ENCODE results near the gene ST7. TPM values are rescaled to one million over a fixed set of nuclear protein-coding genes. Genes with fewer than 3 reads are reported as not detected.

ST7 gene
- polyA plus RNA-seq, 2 of the 4 experiments (the other 2 are of a cell fraction): 16.2 to 26.0 TPM

DNA sequence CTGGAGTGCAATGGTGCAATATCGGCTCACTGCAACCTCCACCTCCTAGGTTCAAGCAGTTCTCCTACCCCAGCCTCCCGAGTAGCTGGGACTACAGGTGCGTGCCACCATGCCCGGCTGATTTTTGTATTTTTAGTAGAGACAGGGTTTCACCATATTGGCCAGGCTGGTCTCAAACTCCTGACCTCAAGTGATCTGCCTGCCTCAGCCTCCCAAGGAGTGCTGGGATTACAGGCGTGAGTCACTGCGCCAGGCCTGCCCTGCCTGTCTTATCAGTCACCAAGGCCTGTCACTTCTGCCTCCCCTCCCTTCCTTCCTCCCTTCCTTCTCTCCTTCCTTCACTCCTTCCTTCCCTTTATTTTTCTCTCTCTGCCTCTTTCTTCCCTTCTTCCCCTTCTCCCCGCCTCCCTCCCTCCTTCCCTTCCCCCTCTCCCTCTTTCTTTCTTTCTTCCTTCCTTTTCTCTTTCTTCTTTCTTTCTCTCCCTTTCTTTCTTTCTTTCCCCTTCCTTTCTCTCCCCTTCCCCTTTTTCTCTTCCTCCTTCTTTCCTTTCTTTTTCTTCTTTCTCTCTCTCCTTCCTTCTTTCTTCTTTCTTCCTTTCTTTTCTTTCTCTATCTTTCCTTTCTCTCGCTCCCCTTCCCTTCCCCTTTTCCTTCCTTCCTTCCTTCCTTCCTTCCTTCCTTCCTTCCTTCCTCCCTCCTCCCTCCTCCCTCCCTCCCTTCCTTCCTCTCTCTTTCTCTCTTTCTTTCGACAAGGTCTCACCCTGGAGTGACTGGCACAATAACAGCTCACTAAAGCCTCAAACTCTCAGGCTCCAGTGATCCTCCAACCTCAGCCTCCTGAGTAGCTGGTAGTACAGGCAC lies 3.1 kb upstream of the ST7 start:
- ATAC-seq: no peak
- WGBS (ENCODE audit: missing lambda C conversion rate): 90% methylated on average over 9 of the region's 9 CpGs

DNA sequence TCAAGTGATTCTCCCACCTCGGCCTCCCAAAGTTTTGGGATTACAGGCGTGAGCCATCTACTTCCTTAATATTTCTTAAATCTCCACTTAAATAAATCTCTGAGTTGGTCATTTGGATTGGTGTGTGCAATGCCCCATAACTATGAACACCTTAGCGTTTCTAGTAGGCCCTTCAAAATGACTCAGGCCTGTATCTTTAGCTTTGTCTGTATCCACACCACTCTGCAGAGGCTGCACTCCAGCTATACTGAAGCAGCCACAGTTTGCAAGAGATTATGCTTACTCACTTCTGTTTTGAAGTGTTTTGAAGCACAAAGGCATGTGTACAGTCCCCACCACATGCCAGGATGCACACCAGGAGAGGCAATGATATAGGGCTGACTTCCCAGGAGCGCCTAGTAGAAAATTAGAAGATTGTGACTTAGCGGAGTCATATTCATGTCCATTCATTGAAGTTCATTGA lies 2.4 kb upstream of the ST7 start:
- Histone ChIP-seq H3K9me3 (no peaks in the 10 kb centered on the region), H3K4me2 (no peak overlapping the region), H3K4me3 (no peak overlapping the region), H3K27ac (no peak overlapping the region), H3K4me1 (peaks cover 21% of the 10 kb centered on the region)
- POLR2A ChIA-PET: no interaction called here
- no peak for FAIRE-seq
- DNase-seq (ENCODE audit: low read depth in 1 of 2, low spot score in 1 of 2): no peak
- ATAC-seq: no peak
- 95% methylated on average over 5 of the region's 5 CpGs for WGBS (ENCODE audit: missing lambda C conversion rate)
- CTCF ChIA-PET: interaction anchor here (0.7 kb wide), 1 partner anchor 53 kb away, joined by 3 read pairs; no protein-coding TSS in a partner anchor
- TF ChIP-seq RFX5 (IDR thresholded peaks at IDR 0.05): no peak
- TF ChIP-seq PHF8 (IDR thresholded peaks at IDR 0.05; ENCODE audit: borderline replicate concordance, low read depth): no peak
- TF ChIP-seq NPAS2 (CRISPR knock-in tag; IDR thresholded peaks at IDR 0.05; ENCODE audit: borderline replicate concordance): no peak
- TF ChIP-seq KDM1A (IDR thresholded peaks at IDR 0.05; ENCODE audit: low read depth): no peak
- TF ChIP-seq, protein P1, sequence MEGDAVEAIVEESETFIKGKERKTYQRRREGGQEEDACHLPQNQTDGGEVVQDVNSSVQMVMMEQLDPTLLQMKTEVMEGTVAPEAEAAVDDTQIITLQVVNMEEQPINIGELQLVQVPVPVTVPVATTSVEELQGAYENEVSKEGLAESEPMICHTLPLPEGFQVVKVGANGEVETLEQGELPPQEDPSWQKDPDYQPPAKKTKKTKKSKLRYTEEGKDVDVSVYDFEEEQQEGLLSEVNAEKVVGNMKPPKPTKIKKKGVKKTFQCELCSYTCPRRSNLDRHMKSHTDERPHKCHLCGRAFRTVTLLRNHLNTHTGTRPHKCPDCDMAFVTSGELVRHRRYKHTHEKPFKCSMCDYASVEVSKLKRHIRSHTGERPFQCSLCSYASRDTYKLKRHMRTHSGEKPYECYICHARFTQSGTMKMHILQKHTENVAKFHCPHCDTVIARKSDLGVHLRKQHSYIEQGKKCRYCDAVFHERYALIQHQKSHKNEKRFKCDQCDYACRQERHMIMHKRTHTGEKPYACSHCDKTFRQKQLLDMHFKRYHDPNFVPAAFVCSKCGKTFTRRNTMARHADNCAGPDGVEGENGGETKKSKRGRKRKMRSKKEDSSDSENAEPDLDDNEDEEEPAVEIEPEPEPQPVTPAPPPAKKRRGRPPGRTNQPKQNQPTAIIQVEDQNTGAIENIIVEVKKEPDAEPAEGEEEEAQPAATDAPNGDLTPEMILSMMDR (IDR thresholded peaks at IDR 0.05): no peak
- no peak for TF ChIP-seq SREBF2 (IDR thresholded peaks at IDR 0.05)
- TF ChIP-seq, protein P2, sequence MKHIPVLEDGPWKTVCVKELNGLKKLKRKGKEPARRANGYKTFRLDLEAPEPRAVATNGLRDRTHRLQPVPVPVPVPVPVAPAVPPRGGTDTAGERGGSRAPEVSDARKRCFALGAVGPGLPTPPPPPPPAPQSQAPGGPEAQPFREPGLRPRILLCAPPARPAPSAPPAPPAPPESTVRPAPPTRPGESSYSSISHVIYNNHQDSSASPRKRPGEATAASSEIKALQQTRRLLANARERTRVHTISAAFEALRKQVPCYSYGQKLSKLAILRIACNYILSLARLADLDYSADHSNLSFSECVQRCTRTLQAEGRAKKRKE (CRISPR knock-in tag; IDR thresholded peaks at IDR 0.05; ENCODE audit: low read depth): no peak
- no peak for TF ChIP-seq HDAC2 (IDR thresholded peaks at IDR 0.05)
- TF ChIP-seq EP300 (IDR thresholded peaks at IDR 0.05): no peak
- TF ChIP-seq, protein P3, sequence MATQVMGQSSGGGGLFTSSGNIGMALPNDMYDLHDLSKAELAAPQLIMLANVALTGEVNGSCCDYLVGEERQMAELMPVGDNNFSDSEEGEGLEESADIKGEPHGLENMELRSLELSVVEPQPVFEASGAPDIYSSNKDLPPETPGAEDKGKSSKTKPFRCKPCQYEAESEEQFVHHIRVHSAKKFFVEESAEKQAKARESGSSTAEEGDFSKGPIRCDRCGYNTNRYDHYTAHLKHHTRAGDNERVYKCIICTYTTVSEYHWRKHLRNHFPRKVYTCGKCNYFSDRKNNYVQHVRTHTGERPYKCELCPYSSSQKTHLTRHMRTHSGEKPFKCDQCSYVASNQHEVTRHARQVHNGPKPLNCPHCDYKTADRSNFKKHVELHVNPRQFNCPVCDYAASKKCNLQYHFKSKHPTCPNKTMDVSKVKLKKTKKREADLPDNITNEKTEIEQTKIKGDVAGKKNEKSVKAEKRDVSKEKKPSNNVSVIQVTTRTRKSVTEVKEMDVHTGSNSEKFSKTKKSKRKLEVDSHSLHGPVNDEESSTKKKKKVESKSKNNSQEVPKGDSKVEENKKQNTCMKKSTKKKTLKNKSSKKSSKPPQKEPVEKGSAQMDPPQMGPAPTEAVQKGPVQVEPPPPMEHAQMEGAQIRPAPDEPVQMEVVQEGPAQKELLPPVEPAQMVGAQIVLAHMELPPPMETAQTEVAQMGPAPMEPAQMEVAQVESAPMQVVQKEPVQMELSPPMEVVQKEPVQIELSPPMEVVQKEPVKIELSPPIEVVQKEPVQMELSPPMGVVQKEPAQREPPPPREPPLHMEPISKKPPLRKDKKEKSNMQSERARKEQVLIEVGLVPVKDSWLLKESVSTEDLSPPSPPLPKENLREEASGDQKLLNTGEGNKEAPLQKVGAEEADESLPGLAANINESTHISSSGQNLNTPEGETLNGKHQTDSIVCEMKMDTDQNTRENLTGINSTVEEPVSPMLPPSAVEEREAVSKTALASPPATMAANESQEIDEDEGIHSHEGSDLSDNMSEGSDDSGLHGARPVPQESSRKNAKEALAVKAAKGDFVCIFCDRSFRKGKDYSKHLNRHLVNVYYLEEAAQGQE (IDR thresholded peaks at IDR 0.05): no peak

More for the DNA sequence above, 3.1 kb upstream of the ST7 start:
- POLR2A ChIA-PET: no interaction called here
- no peak for FAIRE-seq
- Histone ChIP-seq H3K27ac (no peak overlapping the region), H3K4me2 (no peak overlapping the region), H3K9me3 (no peaks in the 10 kb centered on the region), H3K4me3 (no peak overlapping the region), H3K4me1 (peaks cover 17% of the 10 kb centered on the region)
- CTCF ChIA-PET: interaction anchor here (0.7 kb wide), 1 partner anchor 52 kb away, joined by 3 read pairs; no protein-coding TSS in a partner anchor
- DNase-seq (ENCODE audit: low read depth in 1 of 2, low spot score in 1 of 2): no peak
- TF ChIP-seq, protein P4, sequence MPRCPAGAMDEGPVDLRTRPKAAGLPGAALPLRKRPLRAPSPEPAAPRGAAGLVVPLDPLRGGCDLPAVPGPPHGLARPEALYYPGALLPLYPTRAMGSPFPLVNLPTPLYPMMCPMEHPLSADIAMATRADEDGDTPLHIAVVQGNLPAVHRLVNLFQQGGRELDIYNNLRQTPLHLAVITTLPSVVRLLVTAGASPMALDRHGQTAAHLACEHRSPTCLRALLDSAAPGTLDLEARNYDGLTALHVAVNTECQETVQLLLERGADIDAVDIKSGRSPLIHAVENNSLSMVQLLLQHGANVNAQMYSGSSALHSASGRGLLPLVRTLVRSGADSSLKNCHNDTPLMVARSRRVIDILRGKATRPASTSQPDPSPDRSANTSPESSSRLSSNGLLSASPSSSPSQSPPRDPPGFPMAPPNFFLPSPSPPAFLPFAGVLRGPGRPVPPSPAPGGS (IDR thresholded peaks at IDR 0.05): no peak
- TF ChIP-seq BHLHE40 (IDR thresholded peaks at IDR 0.05; ENCODE audit: low read depth, low read length): no peak
- TF ChIP-seq EHMT2 (IDR thresholded peaks at IDR 0.05; ENCODE audit: low read depth): no peak
- TF ChIP-seq, protein P3 (IDR thresholded peaks at IDR 0.05): no peak
- no peak for TF ChIP-seq FOXS1 (CRISPR knock-in tag; IDR thresholded peaks at IDR 0.05)
- no peak for TF ChIP-seq TP53 (CRISPR knock-in tag; IDR thresholded peaks at IDR 0.05)
- TF ChIP-seq KDM1A (IDR thresholded peaks at IDR 0.05; ENCODE audit: low read depth): no peak
- TF ChIP-seq, protein P5, sequence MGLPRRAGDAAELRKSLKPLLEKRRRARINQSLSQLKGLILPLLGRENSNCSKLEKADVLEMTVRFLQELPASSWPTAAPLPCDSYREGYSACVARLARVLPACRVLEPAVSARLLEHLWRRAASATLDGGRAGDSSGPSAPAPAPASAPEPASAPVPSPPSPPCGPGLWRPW (IDR thresholded peaks at IDR 0.05): no peak
- TF ChIP-seq, protein P1 (IDR thresholded peaks at IDR 0.05): no peak
- no peak for TF ChIP-seq MYC (IDR thresholded peaks at IDR 0.05; ENCODE audit: borderline replicate concordance, low read length)
- TF ChIP-seq RFX5 (IDR thresholded peaks at IDR 0.05): no peak
